Measurements from ENCODE around the gene PTPRG. TPM values are rescaled to one million over a fixed set of nuclear protein-coding genes. Genes with fewer than 3 reads are reported as not detected.

The PTPRG gene
- total RNA-seq, 1 donor from 2014 or later, result 0.22 TPM

- CTCF ChIA-PET, result no interaction called here
- H3K4me3 Mint-ChIP-seq, result no peak overlapping the region
Observed at GRCh38 chr3:62159056-62159708, 597.8 kb downstream of the PTPRG start.

GRCh38 chr3:62159709-62160092 is 598.3 kb downstream of the PTPRG start:
- POLR2A ChIA-PET, result no interaction called here
- ATAC-seq (ENCODE audit: low read depth), result no peak
- intact Hi-C loops (cut with micrococcal nuclease), result no loop called here
- H3K36me3 Mint-ChIP-seq (ENCODE audit: low read depth), result no peaks in the 10 kb centered on the region
- CTCF ChIA-PET, result no interaction called here
- H3K4me1 Mint-ChIP-seq, result no peaks in the 10 kb centered on the region
- no peaks in the 10 kb centered on the region for H3K9me3 Mint-ChIP-seq
- DNase-seq, result no peak
- no peaks in the 10 kb centered on the region for H3K27me3 Mint-ChIP-seq
- H3K27ac Mint-ChIP-seq, result no peak overlapping the region
- no peak for TF ChIP-seq CTCF (IDR thresholded peaks at IDR 0.05)
- no peak overlapping the region for H3K4me3 Mint-ChIP-seq

More at GRCh38 chr3:62159056-62159708, 597.8 kb downstream of the PTPRG start:
- intact Hi-C loops (cut with micrococcal nuclease), result no loop called here
- Mint-ChIP-seq H3K9me3 (no peaks in the 10 kb centered on the region), H3K27me3 (peaks cover 1% of the 10 kb centered on the region), H3K27ac (no peak overlapping the region), H3K4me1 (no peaks in the 10 kb centered on the region), H3K36me3 (ENCODE audit: low read depth) (no peaks in the 10 kb centered on the region)
- ATAC-seq (ENCODE audit: low read depth) (no peak), DNase-seq (no peak)
- POLR2A ChIA-PET, result no interaction called here
- TF ChIP-seq CTCF (IDR thresholded peaks at IDR 0.05), result no peak

GRCh38 chr3:62161371-62161770 is 600.0 kb downstream of the PTPRG start:
- Mint-ChIP-seq H3K27me3 (no peaks in the 10 kb centered on the region), H3K36me3 (ENCODE audit: low read depth) (no peaks in the 10 kb centered on the region), H3K9me3 (no peaks in the 10 kb centered on the region), H3K27ac (no peak overlapping the region), H3K4me1 (no peaks in the 10 kb centered on the region), H3K4me3 (no peak overlapping the region)
- ChIA-PET CTCF (no interaction called here), POLR2A (no interaction called here)
- ATAC-seq (ENCODE audit: low read depth) (no peak), DNase-seq (no peak)
- TF ChIP-seq CTCF (IDR thresholded peaks at IDR 0.05), result no peak
- intact Hi-C loops (cut with micrococcal nuclease), result no loop called here

- CTCF ChIA-PET, result no interaction called here
- no peaks in the 10 kb centered on the region for H3K4me1 Mint-ChIP-seq
- no peaks in the 10 kb centered on the region for H3K27me3 Mint-ChIP-seq
- DNase-seq, result no peak
- H3K4me3 Mint-ChIP-seq, result no peak overlapping the region
- POLR2A ChIA-PET, result no interaction called here
- no peaks in the 10 kb centered on the region for H3K36me3 Mint-ChIP-seq (ENCODE audit: low read depth)
- intact Hi-C loops (cut with micrococcal nuclease), result no loop called here
- ATAC-seq (ENCODE audit: low read depth), result no peak
- no peak for TF ChIP-seq CTCF (IDR thresholded peaks at IDR 0.05)
- H3K27ac Mint-ChIP-seq, result no peak overlapping the region
- H3K9me3 Mint-ChIP-seq, result no peaks in the 10 kb centered on the region
Observed at GRCh38 chr3:62164196-62164595, 602.8 kb downstream of the PTPRG start.

GRCh38 chr3:62164746-62165145 is 603.4 kb downstream of the PTPRG start:
- Mint-ChIP-seq H3K4me3 (no peak overlapping the region), H3K4me1 (no peaks in the 10 kb centered on the region), H3K27ac (no peak overlapping the region), H3K27me3 (no peaks in the 10 kb centered on the region), H3K36me3 (ENCODE audit: low read depth) (no peaks in the 10 kb centered on the region), H3K9me3 (no peaks in the 10 kb centered on the region)
- DNase-seq (no peak), ATAC-seq (ENCODE audit: low read depth) (no peak)
- CTCF ChIA-PET, result no interaction called here
- POLR2A ChIA-PET, result no interaction called here
- intact Hi-C loops (cut with micrococcal nuclease), result no loop called here
- TF ChIP-seq CTCF (IDR thresholded peaks at IDR 0.05), result no peak

All from activated B cell treated with CpG ODN at 0.5 μM for 24 hours (primary cell).